Brain microvascular endothelial cell (primary cell): ENCODE measurements around the gene ARHGEF39.
"Not testable (repeated sequence)": the region's sequence is repeated elsewhere in the genome, so short reads cannot be mapped to it uniquely, and the experiment has no call there.

Experiments
- DNase-seq: peaks from one replicate; pipeline ENCODE4 v3.0.0-alpha.2; 2020
- H3K27ac ChIP-seq: fragments of 250-450 bp; sonication (Bioruptor Pico); 2 replicates; pipeline ENCODE4 v1.5.1; 2020; ENCODE audit warnings: mild to moderate bottlenecking, moderate library complexity
- H3K27me3 ChIP-seq: fragments of 250-450 bp; sonication (Bioruptor Pico); replicated peaks from 2 replicates; pipeline ENCODE4 v1.5.1; 2020; ENCODE audit warnings: mild to moderate bottlenecking
- H3K36me3 ChIP-seq: fragments of 250-450 bp; sonication (Bioruptor Pico); replicated peaks from 2 replicates; pipeline ENCODE4 v1.5.1; 2020; ENCODE audit warnings: mild to moderate bottlenecking
- H3K4me3 ChIP-seq: 2 replicates; pipeline ENCODE4 v1.5.1; 2011; ENCODE audit warnings: low read depth, mild to moderate bottlenecking, control low read depth, low read length, moderate library complexity
- in situ Hi-C: cut with HindIII; loops from 2 replicates; pipeline ENCODE4 v1.10.0; 2017; ENCODE audit warnings: low sequenced_read_pairs, low pct_ligation_motif_present
- TF ChIP-seq, protein P1 (sequence below): IDR thresholded peaks from 2 replicates; pipeline ENCODE4 v1.5.1; 2011; ENCODE audit warnings: low read depth, mild to moderate bottlenecking, moderate library complexity, low read length, control low read depth, inconsistent platforms; ENCODE audit errors: missing control alignments

The ARHGEF39 gene

GRCh38 chr9:35612843-35613242 lies 52.2 kb downstream of the ARHGEF39 start:
- in situ Hi-C loops: no loop called here
- Histone ChIP-seq H3K36me3 (peaks cover 13% of the 10 kb centered on the region), H3K27me3 (peaks cover 13% of the 10 kb centered on the region), H3K4me3 (no peak overlapping the region), H3K27ac (no peak overlapping the region)
- TF ChIP-seq, protein P1, sequence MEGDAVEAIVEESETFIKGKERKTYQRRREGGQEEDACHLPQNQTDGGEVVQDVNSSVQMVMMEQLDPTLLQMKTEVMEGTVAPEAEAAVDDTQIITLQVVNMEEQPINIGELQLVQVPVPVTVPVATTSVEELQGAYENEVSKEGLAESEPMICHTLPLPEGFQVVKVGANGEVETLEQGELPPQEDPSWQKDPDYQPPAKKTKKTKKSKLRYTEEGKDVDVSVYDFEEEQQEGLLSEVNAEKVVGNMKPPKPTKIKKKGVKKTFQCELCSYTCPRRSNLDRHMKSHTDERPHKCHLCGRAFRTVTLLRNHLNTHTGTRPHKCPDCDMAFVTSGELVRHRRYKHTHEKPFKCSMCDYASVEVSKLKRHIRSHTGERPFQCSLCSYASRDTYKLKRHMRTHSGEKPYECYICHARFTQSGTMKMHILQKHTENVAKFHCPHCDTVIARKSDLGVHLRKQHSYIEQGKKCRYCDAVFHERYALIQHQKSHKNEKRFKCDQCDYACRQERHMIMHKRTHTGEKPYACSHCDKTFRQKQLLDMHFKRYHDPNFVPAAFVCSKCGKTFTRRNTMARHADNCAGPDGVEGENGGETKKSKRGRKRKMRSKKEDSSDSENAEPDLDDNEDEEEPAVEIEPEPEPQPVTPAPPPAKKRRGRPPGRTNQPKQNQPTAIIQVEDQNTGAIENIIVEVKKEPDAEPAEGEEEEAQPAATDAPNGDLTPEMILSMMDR: no peak
- DNase-seq: no peak

DNA sequence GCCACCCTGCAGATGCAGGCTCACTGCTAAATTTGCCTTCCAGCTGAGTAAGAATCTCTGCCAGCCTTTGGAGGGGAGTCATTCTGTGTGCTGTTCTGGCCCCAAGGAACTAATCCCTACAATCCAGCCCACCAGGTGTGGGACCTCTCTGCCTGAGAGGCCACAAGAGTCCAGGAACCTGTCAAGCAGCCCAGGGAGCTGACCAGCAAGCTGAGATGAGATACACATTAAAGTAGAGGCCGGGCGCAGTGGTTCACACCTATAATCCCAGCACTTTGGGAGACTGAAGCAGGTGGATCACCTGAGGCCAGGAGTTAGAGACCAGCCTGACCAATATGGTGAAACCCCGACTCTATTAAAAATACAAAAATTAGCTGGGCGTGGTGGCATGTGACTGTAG lies 52.9 kb downstream of the ARHGEF39 start:
- H3K27ac ChIP-seq, DNase-seq, H3K4me3 ChIP-seq, in situ Hi-C loops: not testable (repeated sequence)
- Histone ChIP-seq H3K36me3 (peaks cover 13% of the 10 kb centered on the region), H3K27me3 (peaks cover 13% of the 10 kb centered on the region)

- TF ChIP-seq, protein P1: peak; percentile 88
- in situ Hi-C loops: no loop called here
- peaks cover 13% of the 10 kb centered on the region for H3K36me3 ChIP-seq
- no peak overlapping the region for H3K4me3 ChIP-seq
- H3K27me3 ChIP-seq: peaks cover 7% of the 10 kb centered on the region
- no peak overlapping the region for H3K27ac ChIP-seq
- peak; percentile 34 for DNase-seq
These were observed 53.7 kb downstream of the ARHGEF39 start for GRCh38 chr9:35611230-35611797.

DNA sequence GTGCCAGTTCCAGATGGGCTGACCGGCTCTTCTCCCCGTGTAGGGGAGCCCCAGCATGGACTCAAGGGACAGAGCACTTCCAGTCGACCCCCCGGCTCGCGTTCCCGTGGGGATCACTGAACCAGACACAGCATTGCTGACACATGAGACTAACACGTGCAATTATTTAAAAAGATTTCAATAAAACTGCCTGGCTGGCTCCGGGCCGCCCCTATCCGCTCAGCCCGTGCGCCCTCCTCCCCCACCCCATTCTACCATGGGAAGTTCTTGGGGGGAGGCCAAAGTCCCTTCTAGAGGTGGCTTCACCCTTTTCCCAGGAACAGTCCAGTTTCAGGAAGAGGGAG lies 55.2 kb downstream of the ARHGEF39 start:
- in situ Hi-C loops: no loop called here
- DNase-seq: no peak
- Histone ChIP-seq H3K27me3 (no peaks in the 10 kb centered on the region), H3K27ac (no peak overlapping the region), H3K36me3 (peaks cover 13% of the 10 kb centered on the region), H3K4me3 (no peak overlapping the region)
- TF ChIP-seq, protein P1: no peak
